ENCODE measurements around the gene PLCL1.

Gene PLCL1

DNA sequence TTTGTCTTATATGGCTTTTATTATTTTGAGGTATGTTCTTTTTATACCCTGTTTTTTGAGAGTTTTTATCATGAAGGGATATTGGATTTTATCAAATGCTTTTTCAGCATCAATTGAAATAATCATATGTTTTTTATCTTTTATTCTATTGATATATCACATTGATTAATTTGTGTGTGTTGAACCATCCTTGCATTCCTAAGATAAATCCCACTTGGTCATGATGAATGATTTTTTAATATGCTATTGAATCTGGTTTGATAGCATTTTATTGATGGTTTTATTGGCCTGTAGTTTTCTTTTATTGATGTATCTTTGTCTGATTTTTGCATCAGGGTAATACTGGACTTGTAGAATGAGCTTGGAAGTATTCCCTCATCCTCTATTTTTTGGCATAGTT lies 160.3 kb downstream of the PLCL1 start:
- Histone ChIP-seq H3K4me3 (ENCODE audit: low read depth in 1 of 2, low read length in 2 of 2) (no peak overlapping the region), H3K4me1 (ENCODE audit: control insufficient read depth in 1 of 2, insufficient read depth in 2 of 2, low read length in 2 of 2) (peaks cover 0 to 3% of the 10 kb centered on the region in 2 donors), H3K36me3 (ENCODE audit: control insufficient read depth in 1 of 2, insufficient read depth in 2 of 2, low read length in 2 of 2) (no peaks in the 10 kb centered on the region)

DNA sequence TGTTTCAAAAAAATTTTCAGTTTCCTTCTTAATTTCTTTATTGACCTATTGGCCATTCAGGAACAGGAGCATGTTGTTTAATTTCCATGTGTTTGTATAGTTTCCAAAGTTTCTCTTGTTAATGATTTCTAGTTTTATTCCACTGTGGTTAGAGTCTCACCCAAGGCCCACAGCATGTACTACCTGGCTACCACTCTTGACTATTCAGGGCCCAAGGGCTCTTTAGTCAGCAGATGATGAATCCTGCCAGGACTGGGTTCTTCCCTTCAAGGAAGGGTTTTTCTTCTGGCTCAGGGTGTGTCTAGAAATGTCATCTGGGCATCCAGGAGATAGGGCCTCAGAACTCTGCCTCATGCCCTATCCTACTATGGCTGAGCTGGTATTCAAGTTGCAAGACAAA lies 161.4 kb downstream of the PLCL1 start:
- Histone ChIP-seq H3K4me3 (ENCODE audit: low read depth in 1 of 2, low read length in 2 of 2) (no peak overlapping the region), H3K27me3 (ENCODE audit: low read depth, low read length) (no peaks in the 10 kb centered on the region), H3K36me3 (ENCODE audit: control insufficient read depth in 1 of 2, insufficient read depth in 2 of 2, low read length in 2 of 2) (no peaks in the 10 kb centered on the region), H3K27ac (ENCODE audit: low read length) (no peak overlapping the region), H3K4me1 (ENCODE audit: control insufficient read depth in 1 of 2, insufficient read depth in 2 of 2, low read length in 2 of 2) (peaks cover 0 to 3% of the 10 kb centered on the region in 2 donors), H3K9me3 (ENCODE audit: control insufficient read depth in 1 of 2, low read length in 2 of 2) (peaks cover 0 to 6% of the 10 kb centered on the region in 2 donors)

More for the DNA sequence above, 160.3 kb downstream of the PLCL1 start:
- Histone ChIP-seq H3K27ac (ENCODE audit: low read length) (no peak overlapping the region), H3K9me3 (ENCODE audit: control insufficient read depth in 1 of 2, low read length in 2 of 2) (peaks cover 0 to 6% of the 10 kb centered on the region in 2 donors), H3K27me3 (ENCODE audit: low read depth, low read length) (no peaks in the 10 kb centered on the region)

DNA sequence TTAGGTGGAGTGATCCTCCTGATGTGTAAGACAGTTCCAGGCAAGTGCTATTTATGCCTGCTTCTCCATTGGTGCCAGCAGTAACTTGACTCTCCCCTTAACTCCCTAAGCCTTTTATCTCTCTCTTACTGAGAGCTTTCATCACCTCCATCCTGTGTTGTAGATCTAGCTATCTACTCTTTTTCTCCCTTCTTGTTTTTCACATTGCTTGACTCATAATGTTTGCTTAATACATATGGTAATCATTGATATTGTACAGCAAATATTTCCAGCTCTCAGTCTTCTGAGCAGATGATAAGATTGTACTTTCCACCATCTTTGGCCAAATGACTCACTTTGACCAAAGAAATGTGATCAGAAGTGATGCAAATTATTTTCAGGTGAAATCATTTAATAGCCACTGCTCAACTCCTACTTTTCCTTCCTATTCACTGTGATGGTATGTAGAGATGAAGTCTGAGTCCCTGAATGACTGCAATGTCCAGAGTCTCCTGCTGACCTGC lies 165.0 kb downstream of the PLCL1 start:
- Histone ChIP-seq H3K27me3 (ENCODE audit: low read depth, low read length) (no peaks in the 10 kb centered on the region), H3K27ac (ENCODE audit: low read length) (no peak overlapping the region), H3K9me3 (ENCODE audit: control insufficient read depth in 1 of 2, low read length in 2 of 2) (peaks cover 0 to 2% of the 10 kb centered on the region in 2 donors), H3K36me3 (ENCODE audit: control insufficient read depth in 1 of 2, insufficient read depth in 2 of 2, low read length in 2 of 2) (no peaks in the 10 kb centered on the region), H3K4me3 (ENCODE audit: low read depth in 1 of 2, low read length in 2 of 2) (no peak overlapping the region), H3K4me1 (ENCODE audit: control insufficient read depth in 1 of 2, insufficient read depth in 2 of 2, low read length in 2 of 2) (no peaks in the 10 kb centered on the region)

- Histone ChIP-seq H3K4me1 (ENCODE audit: control insufficient read depth in 1 of 2, insufficient read depth in 2 of 2, low read length in 2 of 2) (no peaks in the 10 kb centered on the region), H3K27ac (ENCODE audit: low read length) (no peak overlapping the region)
Observed at GRCh38 chr2:197972061-197972460, 167.7 kb downstream of the PLCL1 start.

DNA sequence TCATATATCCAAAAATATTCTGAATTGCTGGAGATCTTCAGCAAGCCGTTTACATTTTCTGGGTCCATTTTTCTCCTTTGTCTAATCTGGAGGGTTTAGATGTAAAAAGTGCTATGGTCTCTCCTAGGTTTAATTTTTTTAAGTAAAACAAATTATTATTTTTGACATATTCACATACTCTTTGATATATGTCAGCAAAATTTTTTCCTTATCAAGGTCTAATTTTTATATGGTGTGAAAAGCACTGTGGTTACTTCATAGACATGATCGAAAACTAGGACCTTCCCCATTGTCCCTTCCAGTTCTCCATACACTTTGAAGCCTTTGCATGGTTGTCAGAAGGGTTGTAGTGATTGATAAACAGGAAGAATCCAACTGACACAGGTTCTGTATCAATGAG lies 168.2 kb downstream of the PLCL1 start:
- Histone ChIP-seq H3K36me3 (ENCODE audit: control insufficient read depth in 1 of 2, insufficient read depth in 2 of 2, low read length in 2 of 2) (no peaks in the 10 kb centered on the region), H3K9me3 (ENCODE audit: control insufficient read depth in 1 of 2, low read length in 2 of 2) (no peaks in the 10 kb centered on the region), H3K27ac (ENCODE audit: low read length) (no peak overlapping the region), H3K27me3 (ENCODE audit: low read depth, low read length) (no peaks in the 10 kb centered on the region), H3K4me1 (ENCODE audit: control insufficient read depth in 1 of 2, insufficient read depth in 2 of 2, low read length in 2 of 2) (no peaks in the 10 kb centered on the region), H3K4me3 (ENCODE audit: low read depth in 1 of 2, low read length in 2 of 2) (no peak overlapping the region)

More at GRCh38 chr2:197972061-197972460, 167.7 kb downstream of the PLCL1 start:
- H3K9me3 ChIP-seq (ENCODE audit: control insufficient read depth in 1 of 2, low read length in 2 of 2): no peaks in the 10 kb centered on the region
- no peaks in the 10 kb centered on the region for H3K27me3 ChIP-seq (ENCODE audit: low read depth, low read length)
- no peaks in the 10 kb centered on the region for H3K36me3 ChIP-seq (ENCODE audit: control insufficient read depth in 1 of 2, insufficient read depth in 2 of 2, low read length in 2 of 2)
- H3K4me3 ChIP-seq (ENCODE audit: low read depth in 1 of 2, low read length in 2 of 2): no peak overlapping the region

DNA sequence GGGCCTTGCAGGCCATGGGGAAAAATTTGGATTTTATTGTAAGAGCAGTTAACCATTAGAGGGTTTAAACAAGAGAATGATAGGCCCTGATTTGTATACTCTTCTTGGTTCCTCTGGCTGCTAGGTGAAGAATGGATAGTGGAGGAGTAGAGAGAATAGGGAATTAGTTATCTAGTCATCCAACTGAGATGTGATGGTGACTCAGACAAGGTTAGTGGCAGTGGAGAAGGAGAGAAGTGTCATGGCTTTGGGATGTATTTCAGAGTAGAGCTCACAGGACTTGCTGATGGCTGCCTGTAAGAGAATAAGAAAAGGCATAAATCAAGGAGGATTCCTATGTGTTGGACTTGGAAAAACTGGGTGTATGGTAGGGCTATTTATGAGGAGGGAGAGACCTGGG lies 169.4 kb downstream of the PLCL1 start:
- Histone ChIP-seq H3K4me3 (ENCODE audit: low read depth in 1 of 2, low read length in 2 of 2) (no peak overlapping the region), H3K36me3 (ENCODE audit: control insufficient read depth in 1 of 2, insufficient read depth in 2 of 2, low read length in 2 of 2) (no peaks in the 10 kb centered on the region), H3K27me3 (ENCODE audit: low read depth, low read length) (no peaks in the 10 kb centered on the region), H3K27ac (ENCODE audit: low read length) (no peak overlapping the region), H3K9me3 (ENCODE audit: control insufficient read depth in 1 of 2, low read length in 2 of 2) (no peaks in the 10 kb centered on the region), H3K4me1 (ENCODE audit: control insufficient read depth in 1 of 2, insufficient read depth in 2 of 2, low read length in 2 of 2) (no peaks in the 10 kb centered on the region)

DNA sequence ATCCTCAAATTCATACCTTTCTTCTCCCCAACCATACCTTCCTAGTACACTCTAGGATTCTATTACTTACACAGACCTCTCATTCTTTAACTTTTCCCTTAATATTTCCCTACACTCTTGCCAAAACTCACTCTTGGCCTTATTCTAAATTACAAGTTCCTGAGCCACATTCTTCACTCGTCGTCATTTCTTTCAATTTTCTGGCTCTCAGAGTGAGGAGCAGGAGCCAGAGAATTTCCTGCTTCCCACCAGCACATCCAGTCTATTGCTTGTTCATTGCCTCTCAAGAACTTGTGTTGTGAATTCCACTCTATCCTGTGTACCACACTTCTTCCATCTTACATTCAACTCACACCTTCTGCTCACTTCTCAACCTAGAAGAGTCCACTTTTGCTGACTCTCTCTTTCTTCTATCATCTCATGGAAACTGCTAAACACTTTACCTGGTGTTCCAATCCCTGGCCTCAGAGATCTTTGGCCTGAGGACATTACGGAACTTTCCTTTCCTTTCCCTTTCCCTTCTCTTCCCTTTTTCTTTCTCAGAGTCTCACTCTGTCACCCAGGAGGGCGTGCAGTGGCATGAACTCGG lies 171.6 kb downstream of the PLCL1 start:
- H3K9me3 ChIP-seq (ENCODE audit: control insufficient read depth in 1 of 2, low read length in 2 of 2): no peaks in the 10 kb centered on the region
- H3K27me3 ChIP-seq (ENCODE audit: low read depth, low read length): no peaks in the 10 kb centered on the region
- no peak overlapping the region for H3K4me3 ChIP-seq (ENCODE audit: low read depth in 1 of 2, low read length in 2 of 2)
- H3K36me3 ChIP-seq (ENCODE audit: control insufficient read depth in 1 of 2, insufficient read depth in 2 of 2, low read length in 2 of 2): no peaks in the 10 kb centered on the region
- H3K4me1 ChIP-seq (ENCODE audit: control insufficient read depth in 1 of 2, insufficient read depth in 2 of 2, low read length in 2 of 2): no peaks in the 10 kb centered on the region
- H3K27ac ChIP-seq (ENCODE audit: low read length): no peak overlapping the region

DNA sequence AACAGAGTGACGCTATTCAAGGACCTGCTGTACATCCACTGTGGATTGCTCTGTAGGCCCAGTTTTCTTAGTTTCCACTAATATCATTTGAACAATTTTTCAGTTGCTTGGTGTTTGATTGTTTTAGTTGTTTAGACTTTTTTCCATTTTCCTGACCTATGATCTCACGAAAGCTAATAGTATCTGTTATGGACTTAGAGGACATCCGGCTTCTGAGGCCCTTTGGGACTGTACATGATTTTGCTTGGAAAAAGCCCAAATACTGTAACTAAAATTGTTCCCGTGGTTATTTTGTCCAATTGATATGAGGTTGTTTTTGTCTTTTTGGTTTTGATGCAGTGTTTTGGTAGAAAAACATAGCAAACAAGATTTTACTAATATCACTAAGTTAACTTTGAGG lies 174.6 kb downstream of the PLCL1 start:
- Histone ChIP-seq H3K36me3 (ENCODE audit: control insufficient read depth in 1 of 2, insufficient read depth in 2 of 2, low read length in 2 of 2) (no peaks in the 10 kb centered on the region), H3K9me3 (ENCODE audit: control insufficient read depth in 1 of 2, low read length in 2 of 2) (no peaks in the 10 kb centered on the region), H3K27me3 (ENCODE audit: low read depth, low read length) (no peaks in the 10 kb centered on the region), H3K4me1 (ENCODE audit: control insufficient read depth in 1 of 2, insufficient read depth in 2 of 2, low read length in 2 of 2) (no peaks in the 10 kb centered on the region), H3K27ac (ENCODE audit: low read length) (no peak overlapping the region), H3K4me3 (ENCODE audit: low read depth in 1 of 2, low read length in 2 of 2) (no peak overlapping the region)

DNA sequence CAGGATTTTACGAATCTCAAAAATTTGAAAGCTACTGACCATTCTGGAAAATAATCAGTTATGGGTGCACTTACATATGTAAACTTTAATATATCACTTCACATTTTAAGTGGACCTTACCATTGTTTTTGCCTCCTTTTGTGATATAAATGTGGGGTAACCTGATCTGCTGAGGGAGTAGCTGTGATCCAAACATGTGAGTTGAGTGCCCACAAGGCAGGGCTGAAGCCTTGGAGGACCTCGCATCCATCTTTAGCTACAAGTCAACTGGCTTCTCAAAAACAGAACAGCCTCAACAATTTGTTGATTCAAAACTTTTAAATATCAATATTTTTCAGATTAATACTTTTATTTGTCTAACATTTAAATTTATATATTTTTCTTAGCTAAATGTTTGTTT lies 178.2 kb downstream of the PLCL1 start:
- H3K36me3 ChIP-seq (ENCODE audit: control insufficient read depth in 1 of 2, insufficient read depth in 2 of 2, low read length in 2 of 2): no peaks in the 10 kb centered on the region
- H3K27me3 ChIP-seq (ENCODE audit: low read depth, low read length): no peaks in the 10 kb centered on the region
- no peaks in the 10 kb centered on the region for H3K9me3 ChIP-seq (ENCODE audit: control insufficient read depth in 1 of 2, low read length in 2 of 2)
- no peak overlapping the region for H3K4me3 ChIP-seq (ENCODE audit: low read depth in 1 of 2, low read length in 2 of 2)
- no peaks in the 10 kb centered on the region for H3K4me1 ChIP-seq (ENCODE audit: control insufficient read depth in 1 of 2, insufficient read depth in 2 of 2, low read length in 2 of 2)
- H3K27ac ChIP-seq (ENCODE audit: low read length): no peak overlapping the region

GRCh38 chr2:197985029-197985638 lies 180.7 kb downstream of the PLCL1 start:
- H3K9me3 ChIP-seq (ENCODE audit: control insufficient read depth in 1 of 2, low read length in 2 of 2): no peaks in the 10 kb centered on the region
- H3K27ac ChIP-seq (ENCODE audit: low read length): no peak overlapping the region

DNA sequence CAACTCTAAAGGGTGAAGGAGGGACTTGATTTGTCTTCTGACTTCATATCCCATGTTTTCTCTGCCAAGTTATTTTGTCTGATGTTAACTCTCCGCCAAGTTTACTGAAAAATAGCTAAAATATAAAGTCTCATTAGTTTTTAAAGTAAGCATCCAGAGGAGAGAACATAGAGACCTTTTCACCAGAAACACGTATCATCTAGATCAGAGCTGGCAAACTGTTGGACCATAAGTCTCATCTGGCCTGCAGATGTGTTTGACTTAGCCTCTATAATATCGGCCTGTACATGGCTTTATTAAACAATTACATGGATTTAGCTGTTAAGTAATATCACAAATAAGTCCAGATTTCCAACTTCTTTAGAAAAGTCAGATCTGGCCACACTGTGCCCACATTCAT lies 182.6 kb downstream of the PLCL1 start:
- H3K27ac ChIP-seq (ENCODE audit: low read length): no peak overlapping the region

More at GRCh38 chr2:197985029-197985638, 180.7 kb downstream of the PLCL1 start:
- Histone ChIP-seq H3K36me3 (ENCODE audit: control insufficient read depth in 1 of 2, insufficient read depth in 2 of 2, low read length in 2 of 2) (no peaks in the 10 kb centered on the region), H3K4me1 (ENCODE audit: control insufficient read depth in 1 of 2, insufficient read depth in 2 of 2, low read length in 2 of 2) (no peaks in the 10 kb centered on the region), H3K4me3 (ENCODE audit: low read depth in 1 of 2, low read length in 2 of 2) (no peak overlapping the region), H3K27me3 (ENCODE audit: low read depth, low read length) (no peaks in the 10 kb centered on the region)

DNA sequence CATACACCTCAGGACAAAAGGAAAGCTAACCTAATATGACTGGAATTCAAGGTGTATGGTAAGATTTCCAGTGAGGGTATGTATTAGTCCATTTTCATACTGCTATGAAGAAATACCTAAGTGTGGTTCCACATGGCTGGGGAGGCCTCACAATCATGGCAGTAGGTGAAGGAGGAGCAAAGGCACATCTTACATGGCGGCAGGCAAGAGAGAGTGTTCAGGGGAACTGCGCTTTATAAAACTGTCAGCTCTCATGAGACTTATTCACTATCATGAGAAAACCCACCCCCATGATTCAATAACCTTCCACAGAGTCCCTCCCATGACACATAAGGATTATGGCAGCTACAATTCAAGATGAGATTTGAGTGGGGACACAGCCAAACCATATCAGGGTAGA lies 186.0 kb downstream of the PLCL1 start:
- H3K27me3 ChIP-seq (ENCODE audit: low read depth, low read length): no peaks in the 10 kb centered on the region
- H3K9me3 ChIP-seq (ENCODE audit: control insufficient read depth in 1 of 2, low read length in 2 of 2): no peaks in the 10 kb centered on the region
- H3K4me3 ChIP-seq (ENCODE audit: low read depth in 1 of 2, low read length in 2 of 2): no peak overlapping the region
- no peak overlapping the region for H3K27ac ChIP-seq (ENCODE audit: low read length)
- no peaks in the 10 kb centered on the region for H3K4me1 ChIP-seq (ENCODE audit: control insufficient read depth in 1 of 2, insufficient read depth in 2 of 2, low read length in 2 of 2)
- no peaks in the 10 kb centered on the region for H3K36me3 ChIP-seq (ENCODE audit: control insufficient read depth in 1 of 2, insufficient read depth in 2 of 2, low read length in 2 of 2)

More for the DNA sequence above, 182.6 kb downstream of the PLCL1 start:
- Histone ChIP-seq H3K36me3 (ENCODE audit: control insufficient read depth in 1 of 2, insufficient read depth in 2 of 2, low read length in 2 of 2) (no peaks in the 10 kb centered on the region), H3K4me1 (ENCODE audit: control insufficient read depth in 1 of 2, insufficient read depth in 2 of 2, low read length in 2 of 2) (no peaks in the 10 kb centered on the region), H3K9me3 (ENCODE audit: control insufficient read depth in 1 of 2, low read length in 2 of 2) (no peaks in the 10 kb centered on the region), H3K27me3 (ENCODE audit: low read depth, low read length) (no peaks in the 10 kb centered on the region), H3K4me3 (ENCODE audit: low read depth in 1 of 2, low read length in 2 of 2) (no peak overlapping the region)
